Fibroblast of the aortic adventitia (primary cell): Measurements from ENCODE around the gene OR1M1. TPM values are rescaled to one million over a fixed set of nuclear protein-coding genes. Genes with fewer than 3 reads are reported as not detected.
"Not testable (repeated sequence)": the region's sequence is repeated elsewhere in the genome, so short reads cannot be mapped to it uniquely, and the experiment has no call there.

Experiments used
- DNase-seq: peaks from one replicate; pipeline ENCODE4 v3.0.0-alpha.2; 2010; ENCODE audit warnings: low read depth
- H3K4me3 ChIP-seq: 2 replicates; pipeline ENCODE4 v1.5.1; 2011; ENCODE audit warnings: low read depth, mild to moderate bottlenecking, control low read depth, low read length, moderate library complexity
- CTCF ChIP-seq: IDR thresholded peaks from 2 replicates; pipeline ENCODE4 v1.5.1; 2011; ENCODE audit warnings: mild to moderate bottlenecking, low read length, control low read depth, inconsistent platforms; ENCODE audit not compliant: insufficient read depth
- total RNA-seq: library from RNA; depleted of rRNA; stranded (reverse); fragments of >200 nt; gene quantifications from 2 replicates; pipeline ENCODE4 v1.2.3, GENCODE V29; 2012; ENCODE audit warnings: low replicate concordance

The OR1M1 gene
- total RNA-seq, 1 donor, result not detected

- H3K4me3 ChIP-seq, result no peak overlapping the region
- DNase-seq, result no peak
- TF ChIP-seq CTCF, result no peak
Observed at GRCh38 chr19:9044449-9044848, 42.4 kb upstream of the OR1M1 start.

GRCh38 chr19:9046694-9047093 is 40.2 kb upstream of the OR1M1 start:
- H3K4me3 ChIP-seq, result no peak overlapping the region
- no peak for DNase-seq
- no peak for TF ChIP-seq CTCF

- H3K4me3 ChIP-seq, result no peak overlapping the region
- no peak for TF ChIP-seq CTCF
- no peak for DNase-seq
Observed at GRCh38 chr19:9052894-9053293, 34.0 kb upstream of the OR1M1 start.

- not testable (repeated sequence) for DNase-seq
Observed at GRCh38 chr19:9053674-9054073, 33.2 kb upstream of the OR1M1 start.

GRCh38 chr19:9054207-9054606 is 32.7 kb upstream of the OR1M1 start:
- no peak for TF ChIP-seq CTCF
- no peak for DNase-seq
- no peak overlapping the region for H3K4me3 ChIP-seq

More at GRCh38 chr19:9053674-9054073, 33.2 kb upstream of the OR1M1 start:
- H3K4me3 ChIP-seq, result not testable (repeated sequence)

- DNase-seq, result no peak
- H3K4me3 ChIP-seq, result no peak overlapping the region
- no peak for TF ChIP-seq CTCF
Observed at GRCh38 chr19:9054765-9055164, 32.1 kb upstream of the OR1M1 start.

GRCh38 chr19:9056131-9056530 is 30.7 kb upstream of the OR1M1 start:
- not testable (repeated sequence) for DNase-seq

GRCh38 chr19:9057505-9058258 is 29.2 kb upstream of the OR1M1 start:
- TF ChIP-seq CTCF, result no peak
- no peak for DNase-seq
- H3K4me3 ChIP-seq, result no peak overlapping the region

More at GRCh38 chr19:9056131-9056530, 30.7 kb upstream of the OR1M1 start:
- H3K4me3 ChIP-seq, result not testable (repeated sequence)
